Erythroblast (primary cell): Measurements from ENCODE around the gene GLIS2.

Experiments used
- GATA1 ChIP-seq: IDR thresholded peaks from 2 replicates; pipeline ENCODE4 v1.6.1; 2011; ENCODE audit warnings: low read depth, mild to moderate bottlenecking, control low read depth, low read length, moderate library complexity
- POLR2A ChIP-seq: IDR thresholded peaks from 2 replicates; pipeline ENCODE4 v1.6.1; 2011; ENCODE audit warnings: mild to moderate bottlenecking, low read length

GRCh38 chr16:4347765-4348509 is 32.1 kb downstream of the GLIS2 start:
- no peak for TF ChIP-seq POLR2A
- TF ChIP-seq GATA1 = no peak
